Measurements from ENCODE around the gene FAM187B. TPM values are rescaled to one million over a fixed set of nuclear protein-coding genes. Genes with fewer than 3 reads are reported as not detected.

The FAM187B gene
- not detected in 2 replicates for total RNA-seq

DNA sequence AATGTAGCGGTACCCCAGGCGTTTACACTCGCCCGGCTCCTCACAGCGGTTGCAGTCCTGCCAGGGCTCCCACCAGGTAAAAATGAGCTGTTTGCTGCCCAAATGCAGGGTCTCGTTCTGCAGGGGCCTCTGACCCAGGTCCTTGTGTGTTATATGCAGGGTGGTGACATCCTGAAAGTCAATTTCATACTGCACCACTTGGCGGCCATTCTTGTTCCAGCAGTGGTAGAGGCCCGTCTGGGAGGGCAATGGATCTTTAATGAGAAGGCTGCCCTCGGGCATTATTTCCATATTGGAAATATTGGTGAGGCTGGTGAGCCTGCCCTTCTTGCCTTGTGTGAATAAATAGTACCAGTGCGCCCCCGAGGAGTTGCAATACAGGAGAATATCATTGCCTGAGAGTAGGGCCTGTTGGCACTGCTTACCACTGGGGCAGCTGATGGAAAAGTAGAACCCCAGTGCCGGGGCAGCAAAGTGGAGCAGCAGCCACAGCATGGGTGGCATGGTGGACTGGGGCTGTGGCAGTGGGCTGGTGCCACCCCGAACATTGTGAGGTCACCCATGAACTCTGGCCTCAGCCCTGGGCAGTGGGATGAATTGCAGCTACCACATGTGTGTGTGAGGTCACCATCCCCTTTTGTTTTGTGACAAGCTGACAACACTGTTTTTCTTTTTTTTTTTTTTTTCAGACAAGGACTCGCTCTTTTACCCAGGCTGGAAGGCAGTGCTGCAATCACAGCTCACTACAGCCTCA lies at the start of gene FAM187B:
TSS of gene FAM187B (minus strand) at position 563 of the 754 bp plus-strand sequence. CDS start at position 504, 59 bp downstream.
- no peak for DNase-seq (ENCODE audit: low read depth in 2 of 2)

DNA sequence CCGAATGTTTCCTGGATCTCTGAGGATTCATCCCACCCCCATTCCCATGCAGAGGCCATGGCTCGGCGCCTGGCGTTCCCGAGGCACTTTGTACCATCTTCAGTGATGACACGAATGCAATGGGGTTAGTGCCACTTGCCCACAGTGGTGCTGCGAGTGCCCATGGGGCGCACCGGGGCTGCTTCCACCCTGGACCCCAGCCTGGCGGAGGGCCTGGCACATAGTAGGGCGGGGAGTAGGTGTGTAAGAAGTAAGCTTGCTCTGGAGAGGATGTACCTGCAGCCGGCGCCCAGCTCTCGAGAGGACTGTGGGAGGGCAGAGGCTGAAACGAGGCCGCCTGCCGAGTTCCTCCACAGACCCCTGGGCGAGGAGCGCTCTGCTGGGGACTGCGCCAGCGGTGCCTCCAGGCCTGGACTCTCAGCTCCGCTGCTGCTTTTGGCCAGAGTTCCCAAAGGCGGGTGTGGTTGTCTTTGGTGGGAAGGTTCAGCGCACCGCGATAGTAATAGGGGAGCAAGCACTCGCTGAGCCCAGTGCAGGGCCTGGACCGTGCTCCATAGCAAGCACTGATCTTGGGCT lies 48.3 kb upstream of the FAM187B start:
- DNase-seq (ENCODE audit: low read depth in 2 of 2): no peak

GRCh38 chr19:35274323-35274722 lies 45.8 kb upstream of the FAM187B start:
- DNase-seq (ENCODE audit: low read depth in 2 of 2): no peak

DNA sequence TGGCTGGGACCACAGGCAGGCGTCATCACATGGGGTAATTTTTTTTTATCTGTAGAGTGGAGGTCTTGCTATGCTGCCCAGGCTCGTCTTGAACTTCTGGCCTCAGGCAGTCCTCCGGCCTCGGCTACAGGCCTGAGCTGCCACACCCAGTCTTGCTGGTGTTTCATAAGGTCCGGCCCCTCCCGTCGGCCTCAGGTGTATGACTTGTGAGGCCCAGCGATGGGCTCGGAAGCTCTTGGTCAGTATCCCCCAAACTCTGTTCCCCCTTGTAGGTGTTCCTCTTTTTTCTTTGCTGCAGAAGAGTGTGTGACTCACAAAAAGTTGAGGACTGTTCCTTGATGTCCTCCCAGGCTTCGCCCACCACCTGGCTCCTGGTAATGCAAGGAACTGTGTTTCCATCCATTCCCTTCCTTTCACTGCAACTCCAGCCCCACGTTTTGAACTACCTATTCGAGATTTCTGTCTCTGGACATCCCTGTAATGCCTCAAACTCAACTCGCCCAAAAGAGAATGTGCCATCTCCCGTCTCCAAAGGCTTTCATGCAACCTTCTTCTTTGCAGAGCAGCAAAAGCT lies 45.2 kb upstream of the FAM187B start:
- DNase-seq (ENCODE audit: low read depth in 2 of 2): no peak

DNA sequence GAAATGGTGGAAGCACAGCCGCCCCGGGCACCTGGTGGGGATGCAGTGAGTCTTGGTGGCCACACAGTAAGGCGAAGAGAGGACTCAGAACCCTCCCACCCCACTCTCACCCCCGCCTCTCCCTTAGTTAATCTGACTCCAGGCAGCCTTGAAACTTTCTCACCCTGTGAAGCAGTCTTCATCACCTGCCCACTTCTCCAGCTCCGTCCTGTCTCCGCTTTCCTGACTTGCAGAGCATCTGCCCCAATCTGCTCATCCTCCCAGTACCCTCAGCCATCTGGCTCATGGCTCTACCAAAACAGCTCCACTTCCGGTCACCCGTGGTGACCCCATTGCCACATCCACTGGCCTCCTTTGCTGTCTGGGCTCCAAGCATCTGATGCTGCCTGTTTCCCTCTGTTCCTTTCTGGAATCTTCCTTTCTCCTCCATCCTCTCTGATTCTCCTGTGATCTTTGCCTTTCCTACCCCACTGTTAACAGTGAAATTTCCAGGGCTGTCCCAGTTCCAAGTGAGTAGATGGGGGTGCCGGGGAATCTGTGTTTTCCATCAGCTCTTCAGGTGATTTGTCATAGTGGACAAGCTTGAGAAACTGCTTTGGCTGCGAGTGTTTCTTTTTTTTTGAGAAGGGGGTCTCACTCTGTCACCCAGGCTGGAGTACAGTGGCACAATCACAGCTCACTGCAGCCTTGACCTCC lies 44.6 kb upstream of the FAM187B start:
- DNase-seq (ENCODE audit: low read depth in 2 of 2): no peak

GRCh38 chr19:35272122-35272719 lies 43.7 kb upstream of the FAM187B start:
- DNase-seq (ENCODE audit: low read depth in 2 of 2): peak in 1 of 2 donors; percentile 52

GRCh38 chr19:35271546-35271945 lies 43.0 kb upstream of the FAM187B start:
- DNase-seq (ENCODE audit: low read depth in 2 of 2): no peak

DNA sequence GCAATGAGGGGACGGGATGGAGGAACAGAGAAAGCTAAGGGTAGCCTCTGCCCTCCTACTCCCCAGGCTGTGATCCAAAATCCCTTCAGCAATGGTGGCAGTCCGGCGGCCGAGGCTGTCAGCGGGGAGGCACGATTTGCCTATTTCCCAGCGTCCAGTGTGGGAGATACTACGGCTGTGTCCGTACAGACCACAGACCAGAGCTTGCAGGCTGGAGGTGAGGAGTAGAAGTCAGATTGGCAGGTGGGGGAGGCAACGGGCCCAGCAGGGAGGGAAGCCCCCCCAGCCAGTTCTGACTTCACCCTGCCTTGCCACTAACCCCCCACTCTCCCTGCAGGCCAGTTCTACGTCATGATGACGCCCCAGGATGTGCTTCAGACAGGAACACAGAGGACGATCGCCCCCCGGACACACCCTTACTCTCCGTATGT lies 41.9 kb upstream of the FAM187B start:
- no peak for DNase-seq (ENCODE audit: low read depth in 2 of 2)

GRCh38 chr19:35269438-35270117 lies 41.0 kb upstream of the FAM187B start:
- DNase-seq (ENCODE audit: low read depth in 2 of 2): peak; percentile 81 to 96

DNA sequence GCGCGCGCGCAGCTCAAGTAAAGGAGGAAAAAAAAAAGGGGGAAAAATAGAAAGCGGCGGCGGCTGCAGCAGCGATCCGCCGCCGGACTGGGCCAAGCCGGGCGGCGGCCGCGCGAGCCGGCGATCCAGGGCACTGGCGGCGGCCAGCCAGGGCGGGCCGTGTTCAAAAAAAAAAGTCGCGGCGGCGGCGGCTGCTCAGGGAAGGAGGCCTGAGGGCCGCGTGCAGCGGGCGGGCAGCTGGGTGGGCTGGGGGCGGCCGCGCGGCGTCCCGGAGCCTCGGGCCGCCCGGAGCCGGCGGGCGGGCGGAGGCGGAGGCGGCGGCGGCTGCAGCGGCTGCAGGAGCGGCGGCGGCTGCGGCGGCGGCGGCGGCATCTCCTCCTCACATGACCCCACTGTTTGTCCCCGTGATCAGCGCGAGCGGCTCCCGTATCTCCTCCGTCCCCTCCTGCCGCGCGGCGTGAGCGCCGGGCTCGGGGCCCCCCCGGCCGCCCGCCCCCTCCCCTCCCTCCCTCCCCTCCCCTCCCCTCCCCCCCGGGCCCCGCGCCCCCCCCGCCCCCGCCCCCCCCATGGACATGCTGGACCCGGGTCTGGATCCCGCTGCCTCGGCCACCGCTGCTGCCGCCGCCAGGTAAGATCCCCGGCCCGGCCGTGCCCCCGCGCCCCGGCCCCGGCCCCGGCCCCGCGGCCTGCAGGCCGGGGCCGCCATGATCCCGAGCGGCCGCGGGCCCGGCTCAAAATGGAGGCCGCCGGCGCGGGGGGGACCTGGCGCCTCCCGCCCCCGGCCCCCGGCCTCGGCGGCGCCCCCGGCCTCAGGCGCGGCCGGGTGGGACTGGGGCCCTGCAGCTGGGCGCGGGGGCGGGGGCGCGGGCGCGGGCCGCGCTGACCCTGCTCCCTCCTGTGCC lies 40.2 kb upstream of the FAM187B start, which contains the start of gene USF2:
TSS of gene USF2 (plus strand) at position 427 of the 902 bp plus-strand sequence. CDS start at position 567, 140 bp downstream.
- DNase-seq (ENCODE audit: low read depth in 2 of 2): peak; percentile 66 to 84

GRCh38 chr19:35267818-35268535 lies 39.4 kb upstream of the FAM187B start:
- peak; percentile 79 to 89 for DNase-seq (ENCODE audit: low read depth in 2 of 2)

DNA sequence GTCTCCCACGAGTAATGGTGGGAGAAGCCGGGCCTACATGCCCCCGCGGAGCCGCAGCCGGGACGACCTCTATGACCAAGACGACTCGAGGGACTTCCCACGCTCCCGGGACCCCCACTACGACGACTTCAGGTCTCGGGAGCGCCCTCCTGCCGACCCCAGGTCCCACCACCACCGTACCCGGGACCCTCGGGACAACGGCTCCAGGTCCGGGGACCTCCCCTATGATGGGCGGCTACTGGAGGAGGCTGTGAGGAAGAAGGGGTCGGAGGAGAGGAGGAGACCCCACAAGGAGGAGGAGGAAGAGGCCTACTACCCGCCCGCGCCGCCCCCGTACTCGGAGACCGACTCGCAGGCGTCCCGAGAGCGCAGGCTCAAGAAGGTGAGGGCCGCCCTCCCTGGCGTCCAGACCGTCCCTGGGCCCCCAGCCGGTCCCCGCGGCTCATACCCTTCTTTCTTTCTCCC lies 38.8 kb upstream of the FAM187B start:
- DNase-seq (ENCODE audit: low read depth in 2 of 2): peak; percentile 43 to 55

DNA sequence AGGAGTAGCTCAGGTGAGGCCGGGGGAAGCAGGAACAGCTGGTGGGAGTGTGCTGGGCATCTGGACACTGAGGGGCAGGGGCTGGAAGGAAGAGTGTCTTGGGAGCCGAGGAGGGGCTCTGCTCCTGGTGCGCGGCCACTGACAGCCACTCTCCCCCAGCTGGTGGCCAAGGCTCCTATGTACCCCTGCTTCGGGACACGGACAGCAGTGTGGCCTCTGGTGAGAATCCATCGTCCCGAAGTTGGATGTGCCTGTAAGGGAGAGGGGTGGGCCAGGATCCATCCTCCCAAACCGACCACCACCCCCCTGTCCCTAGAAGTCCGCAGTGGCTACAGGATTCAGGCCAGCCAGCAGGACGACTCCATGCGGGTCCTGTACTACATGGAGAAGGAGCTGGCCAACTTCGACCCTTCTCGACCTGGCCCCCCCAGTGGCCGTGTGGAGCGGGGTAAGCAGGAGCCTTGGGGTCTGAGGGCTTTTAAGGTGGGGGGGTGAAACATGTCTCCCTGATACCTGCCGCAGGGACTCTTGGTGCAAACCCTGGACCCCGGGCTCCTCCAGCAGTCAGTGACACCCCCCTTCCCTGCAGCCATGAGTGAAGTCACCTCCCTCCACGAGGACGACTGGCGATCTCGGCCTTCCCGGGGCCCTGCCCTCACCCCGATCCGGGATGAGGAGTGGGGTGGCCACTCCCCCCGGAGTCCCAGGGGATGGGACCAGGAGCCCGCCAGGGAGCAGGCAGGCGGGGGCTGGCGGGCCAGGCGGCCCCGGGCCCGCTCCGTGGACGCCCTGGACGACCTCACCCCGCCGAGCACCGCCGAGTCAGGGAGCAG lies 38.2 kb upstream of the FAM187B start:
- DNase-seq (ENCODE audit: low read depth in 2 of 2): no peak

DNA sequence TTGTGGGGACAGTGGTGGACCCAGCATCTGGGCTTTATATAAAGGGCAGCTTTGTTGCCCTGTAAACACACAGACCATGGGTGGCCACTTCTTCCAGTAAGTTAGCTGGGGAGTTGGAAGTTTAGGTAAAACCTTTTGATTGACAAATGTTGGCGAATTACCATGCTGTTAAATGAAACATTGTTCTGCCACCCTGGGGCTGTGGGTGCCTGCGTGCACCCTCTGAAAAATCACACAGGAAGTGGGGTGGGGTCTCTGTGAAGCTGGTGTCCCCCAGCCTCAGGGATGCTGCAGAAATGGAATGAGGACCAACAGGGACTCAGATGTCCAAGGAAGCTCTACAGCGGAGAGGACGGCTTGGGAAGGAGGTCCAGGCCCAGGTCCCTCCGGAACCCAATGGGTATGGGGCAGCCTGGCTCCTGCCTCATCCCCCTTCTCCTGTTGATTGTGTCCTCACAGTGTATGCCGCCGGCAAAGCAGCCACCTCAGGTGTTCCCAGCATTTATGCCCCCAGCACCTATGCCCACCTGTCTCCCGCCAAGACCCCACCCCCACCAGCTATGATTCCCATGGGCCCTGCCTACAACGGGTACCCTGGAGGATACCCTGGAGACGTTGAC lies 37.5 kb upstream of the FAM187B start:
- DNase-seq (ENCODE audit: low read depth in 2 of 2): no peak

DNA sequence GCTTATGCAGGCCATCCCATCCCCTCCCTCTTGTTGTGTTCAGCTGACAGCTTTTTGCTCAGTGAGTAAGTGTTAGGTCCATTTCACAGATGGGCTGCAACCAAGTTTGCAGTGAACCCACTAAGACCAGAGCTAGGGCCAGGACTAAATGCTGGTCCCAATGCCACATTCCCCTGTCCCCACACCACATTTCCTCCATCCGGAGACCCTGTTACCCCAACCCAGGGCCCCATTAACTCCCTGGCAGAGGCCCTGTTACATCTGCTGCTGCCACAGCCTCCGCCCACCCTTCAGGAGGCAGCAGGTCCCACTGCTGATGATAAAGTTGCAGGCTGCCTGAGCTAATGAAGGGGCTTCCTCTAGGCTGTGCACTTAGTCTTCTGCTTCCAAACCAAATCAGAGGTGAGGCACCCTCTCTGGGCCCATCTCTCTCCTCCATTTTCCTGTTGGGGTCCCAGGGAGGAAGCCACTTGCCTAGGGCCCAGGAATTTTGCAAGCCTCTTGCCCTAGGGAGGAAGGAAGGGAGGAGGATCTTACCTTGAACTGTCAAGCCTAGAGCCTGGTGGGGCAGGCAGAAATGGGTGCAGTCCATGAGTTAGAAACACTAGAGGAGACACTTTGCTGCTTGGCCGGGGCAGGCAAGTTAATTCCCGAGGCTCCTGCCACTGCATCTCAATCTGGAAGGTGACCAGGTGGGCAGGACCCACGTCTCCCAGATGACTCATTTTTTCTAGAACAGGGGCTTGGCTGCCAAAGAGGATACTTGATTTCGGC lies 36.8 kb upstream of the FAM187B start:
- no peak for DNase-seq (ENCODE audit: low read depth in 2 of 2)

DNA sequence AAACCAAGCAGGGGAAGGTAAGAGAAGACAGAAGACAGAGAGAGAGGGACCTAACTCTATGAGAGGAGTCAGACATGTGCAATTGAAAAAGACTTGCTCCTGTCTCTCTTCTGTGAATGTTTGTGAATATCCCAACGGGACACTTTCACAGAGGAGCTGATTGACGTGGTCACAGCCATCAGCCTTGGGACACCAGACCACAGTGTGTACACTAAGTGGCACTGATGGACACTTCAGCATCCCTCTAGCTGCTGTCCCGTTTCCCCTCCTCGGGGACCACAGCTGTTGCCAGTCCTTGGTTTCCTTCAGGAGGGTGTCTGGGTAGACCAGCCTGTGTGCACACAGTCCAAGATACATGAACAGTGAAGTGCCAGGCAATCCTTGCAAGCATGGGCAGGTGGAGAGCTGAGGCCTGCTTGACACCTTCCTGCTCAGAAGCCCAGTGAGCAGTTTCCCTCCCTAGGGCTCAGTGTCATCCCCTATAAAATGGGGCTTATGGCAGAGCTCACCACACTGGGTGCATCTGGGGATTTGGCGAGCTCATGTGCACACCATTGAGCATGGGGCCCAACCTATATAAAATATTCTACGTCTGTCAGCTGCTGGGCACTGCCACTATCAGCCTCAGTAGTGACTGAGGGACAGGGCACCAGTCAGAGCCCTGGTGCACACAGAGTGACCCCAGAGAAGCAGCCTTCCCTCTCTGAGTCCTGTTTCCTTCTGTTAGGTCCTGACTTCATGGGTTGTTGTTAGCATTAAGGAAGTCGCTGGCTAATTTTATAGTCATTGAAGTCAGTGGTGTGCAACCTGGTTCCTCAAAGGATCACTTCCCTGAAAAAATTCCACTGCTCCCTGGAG lies 36.0 kb upstream of the FAM187B start:
- DNase-seq (ENCODE audit: low read depth in 2 of 2): no peak
